HEK293T (cell line): ENCODE results near the gene TMEM254.

Experiments used
- BHLHE40 ChIP-seq: fragments of 450-650 bp; IDR thresholded peaks from 2 replicates; pipeline ENCODE4 v1.6.1; 2016; ENCODE audit warnings: mild to moderate bottlenecking, moderate library complexity, borderline replicate concordance
- FOXM1 ChIP-seq: fragments of 450-650 bp; IDR thresholded peaks from 2 replicates; pipeline ENCODE4 v1.6.1; 2017; ENCODE audit warnings: mild to moderate bottlenecking, borderline replicate concordance
- NFRKB ChIP-seq: fragments of 450-650 bp; IDR thresholded peaks from 2 replicates; pipeline ENCODE4 v1.6.1; 2016; ENCODE audit warnings: mild to moderate bottlenecking, moderate library complexity
- PKNOX1 ChIP-seq: fragments of 450-650 bp; IDR thresholded peaks from 2 replicates; pipeline ENCODE4 v1.6.1; 2016
- SP1 ChIP-seq: fragments of 450-650 bp; IDR thresholded peaks from 2 replicates; pipeline ENCODE4 v1.6.1; 2017
- TARDBP ChIP-seq: fragments of 450-650 bp; IDR thresholded peaks from 2 replicates; pipeline ENCODE4 v1.6.1; 2016

GRCh38 chr10:80118669-80119068, 40.2 kb downstream of the TMEM254 start:
- TF ChIP-seq PKNOX1 (no peak), BHLHE40 (no peak), FOXM1 (no peak), SP1 (no peak), NFRKB (no peak), TARDBP (no peak)
